ENCODE results near the gene URI1. TPM values are rescaled to one million over a fixed set of nuclear protein-coding genes. Genes with fewer than 3 reads are reported as not detected.

Gene URI1
- total and polyA plus RNA-seq, 2 of the 8 experiments (the other 6 are each of a cell fraction or from before 2014, with no cell fraction given), result 27.7 to 64.3 TPM

DNA sequence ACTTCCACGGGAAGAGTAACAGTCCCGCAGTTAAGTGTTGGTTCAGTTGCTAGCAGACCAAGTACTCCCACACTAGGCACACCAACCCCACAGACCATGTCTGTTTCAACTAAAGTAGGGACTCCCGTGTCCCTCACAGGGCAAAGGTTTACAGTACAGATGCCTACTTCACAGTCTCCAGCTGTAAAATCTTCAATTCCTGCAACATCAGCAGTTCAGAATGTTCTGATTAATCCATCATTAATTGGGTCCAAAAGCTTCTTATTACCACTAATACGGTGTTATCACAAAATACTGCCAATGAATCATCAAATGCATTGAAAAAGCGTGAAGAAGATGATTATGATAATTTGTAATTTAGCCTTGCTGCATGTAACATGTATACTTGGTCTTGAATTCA is 95.8 kb downstream of the URI1 start:
- Histone ChIP-seq H3K14ac (ENCODE audit: insufficient read length) (no peak overlapping the region), H2BK20ac (ENCODE audit: low read length) (no peak overlapping the region), H3K27ac (ENCODE audit: low read depth, low read length) (no peak overlapping the region), H3K27me3 (replicated peaks in 1 of 4; ENCODE audit: control insufficient read depth in 3 of 4, extremely low read depth in 1 of 4, insufficient read depth in 3 of 4, low read length in 3 of 4) (no peaks in the 10 kb centered on the region), H3K4me1 (replicated peaks in 1 of 4; ENCODE audit: control insufficient read depth in 3 of 4, insufficient read depth in 4 of 4, low read length in 3 of 4) (peaks cover 0 to 2% (median 0%) of the 10 kb centered on the region in 4 experiments; a peak in 1 of 7 replicates), H3K4me2 (ENCODE audit: insufficient read depth in 1 of 2, low read depth in 2 of 2, low read length in 2 of 2) (no peak overlapping the region), H4K20me1 (replicated peaks in 1 of 2; ENCODE audit: control insufficient read depth in 1 of 2, insufficient read depth in 2 of 2, low read length in 2 of 2) (no peaks in the 10 kb centered on the region), H3K23ac (ENCODE audit: insufficient read length) (no peak overlapping the region), H3K23me2 (ENCODE audit: low read depth, low read length) (no peaks in the 10 kb centered on the region), H3K4ac (replicated peaks; ENCODE audit: insufficient read length, low read depth, low read length) (no peak overlapping the region), H4K5ac (ENCODE audit: insufficient read length, low read depth, low read length) (no peak overlapping the region), H2BK15ac (ENCODE audit: low read length) (no peak overlapping the region), H3K4me3 (ENCODE audit: extremely low read depth in 1 of 4, insufficient read depth in 2 of 4, low read depth in 3 of 4, low read length in 4 of 4) (no peak overlapping the region), H3K56ac (replicated peaks; ENCODE audit: insufficient read length, low read depth, low read length) (no peak overlapping the region), H2BK120ac (replicated peaks; ENCODE audit: low read depth, low read length) (no peak overlapping the region), H3K36me3 (ENCODE audit: control insufficient read depth in 2 of 4, insufficient read depth in 4 of 4, low read length in 3 of 4) (peaks cover 0 to 6% (median 0%) of the 10 kb centered on the region in 4 experiments; a peak in 1 of 8 replicates), H2BK5ac (ENCODE audit: low read depth, low read length) (no peak overlapping the region), H3K9ac (replicated peaks in 1 of 4; ENCODE audit: extremely low read depth in 1 of 4, low read depth in 3 of 4, low read length in 3 of 4) (no peak overlapping the region), H3K79me2 (ENCODE audit: control insufficient read depth in 1 of 2, insufficient read depth in 2 of 2, low read length in 2 of 2) (no peaks in the 10 kb centered on the region), H2AK5ac (ENCODE audit: low read depth, low read length) (no peak overlapping the region), H3K79me1 (ENCODE audit: low read depth, low read length) (no peaks in the 10 kb centered on the region), H4K91ac (replicated peaks; ENCODE audit: insufficient read length, low read length) (no peak overlapping the region), H2BK12ac (ENCODE audit: low read depth, low read length) (no peak overlapping the region), H3K9me3 (ENCODE audit: insufficient read depth in 2 of 2, low read depth in 1 of 2, low read length in 1 of 2) (peaks cover 0 to 7% of the 10 kb centered on the region in 2 experiments; a peak in 1 of 4 replicates), H4K8ac (ENCODE audit: extremely low read depth, insufficient read depth, low read length) (no peak overlapping the region), H2AFZ (ENCODE audit: low read length) (no peak overlapping the region), H3K18ac (ENCODE audit: extremely low read depth, low read length) (no peak overlapping the region)
- ChIA-PET POLR2A (ENCODE audit: partially characterized antibody) (no interaction called here), CTCF (ENCODE audit: partially characterized antibody) (no interaction called here)
- FAIRE-seq (no peak), DNase-seq (ENCODE audit: low read depth in 1 of 2, low spot score in 2 of 2) (no peak)
- WGBS, 2 experiments (ENCODE audit: extremely low coverage in 1 of 2, insufficient coverage in 1 of 2, insufficient read length in 1 of 2, insufficient replicate concordance in 2 of 2, low coverage in 1 of 2, low lambda C conversion rate in 2 of 2, missing lambda C conversion rate in 1 of 2), result 97% methylated on average over 5 of the region's 5 CpGs; no CpG with 5 or more reads in 1 of the 2 experiments

Data from H1 (cell line).